Measurements from ENCODE around the gene SND1.

The SND1 gene

GRCh38 chr7:128008744-128009143 is 356.8 kb downstream of the SND1 start:
- Histone ChIP-seq H3K9me3 (ENCODE audit: control insufficient read depth, insufficient read depth, low read depth, low read length) (no peaks in the 10 kb centered on the region), H3K4me3 (ENCODE audit: low read depth, low read length) (no peak overlapping the region), H3K36me3 (ENCODE audit: control insufficient read depth in 2 of 2, insufficient read depth in 1 of 2, low read length in 2 of 2) (peaks cover 0 to 5% of the 10 kb centered on the region in 2 experiments; a peak in 1 of 3 replicates), H3K27ac (ENCODE audit: extremely low read depth, low read depth, low read length) (no peak overlapping the region), H3K4me1 (ENCODE audit: control insufficient read depth, insufficient read depth, low read length) (no peaks in the 10 kb centered on the region; the same call in 1 of the 2 replicates)
- CTCF ChIA-PET = interaction anchor here (0.6 to 1.2 kb wide), 3 partner anchors 11 to 70 kb away, joined by 3 to 5 read pairs (median 3); no protein-coding TSS in a partner anchor
- POLR2A ChIA-PET = no interaction called here
- TF ChIP-seq ZNF292 (tag by site-specific recombination; IDR thresholded peaks at IDR 0.05; ENCODE audit: borderline replicate concordance, low read depth) = no peak
- no peak for TF ChIP-seq ZNF785 (tag by site-specific recombination; IDR thresholded peaks at IDR 0.05)
- no peak for TF ChIP-seq ZBTB1 (tag by site-specific recombination; IDR thresholded peaks at IDR 0.05)
- TF ChIP-seq ZNF10 (tag by site-specific recombination; IDR thresholded peaks at IDR 0.05) = no peak
- TF ChIP-seq ZNF121 (tag by site-specific recombination; IDR thresholded peaks at IDR 0.05) = no peak
- no peak for TF ChIP-seq INSM2 (tag by site-specific recombination; IDR thresholded peaks at IDR 0.05)

GRCh38 chr7:128010391-128011127 is 358.6 kb downstream of the SND1 start:
- no peak overlapping the region for H3K27ac ChIP-seq (ENCODE audit: extremely low read depth, low read depth, low read length)
- H3K4me3 ChIP-seq (ENCODE audit: low read depth, low read length) = no peak overlapping the region
- ChIA-PET POLR2A (no interaction called here), CTCF (interaction anchor here (0.6 to 0.7 kb wide), 2 partner anchors 53 to 451 kb away, joined by 3 read pairs; no protein-coding TSS in a partner anchor)
- H3K9me3 ChIP-seq (ENCODE audit: control insufficient read depth, insufficient read depth, low read depth, low read length) = no peaks in the 10 kb centered on the region
- no peaks in the 10 kb centered on the region; the same call in 1 of the 2 replicates for H3K4me1 ChIP-seq (ENCODE audit: control insufficient read depth, insufficient read depth, low read length)
- TF ChIP-seq CTCF (tag by site-specific recombination; IDR thresholded peaks at IDR 0.05) (peak; percentile 61), ZNF692 (tag by site-specific recombination; IDR thresholded peaks at IDR 0.05) (no peak)
- peaks cover 0 to 5% of the 10 kb centered on the region in 2 experiments; a peak in 1 of 3 replicates for H3K36me3 ChIP-seq (ENCODE audit: control insufficient read depth in 2 of 2, insufficient read depth in 1 of 2, low read length in 2 of 2)

- Histone ChIP-seq H3K4me3 (ENCODE audit: low read depth, low read length) (no peak overlapping the region), H3K9me3 (ENCODE audit: control insufficient read depth, insufficient read depth, low read depth, low read length) (no peaks in the 10 kb centered on the region), H3K27ac (ENCODE audit: extremely low read depth, low read depth, low read length) (no peak overlapping the region), H3K4me1 (ENCODE audit: control insufficient read depth, insufficient read depth, low read length) (no peaks in the 10 kb centered on the region; the same call in 1 of the 2 replicates), H3K36me3 (ENCODE audit: control insufficient read depth in 2 of 2, insufficient read depth in 1 of 2, low read length in 2 of 2) (peaks cover 0 to 5% of the 10 kb centered on the region in 2 experiments; a peak in 1 of 3 replicates)
- ChIA-PET POLR2A (no interaction called here), CTCF (interaction anchor here (0.6 to 0.7 kb wide), 2 partner anchors 54 to 450 kb away, joined by 3 read pairs; no protein-coding TSS in a partner anchor)
- TF ChIP-seq ZIC2 (tag by site-specific recombination; IDR thresholded peaks at IDR 0.05) = peak; percentile 32; the same call in 1 of the 2 replicates
- TF ChIP-seq KLF7 (tag by site-specific recombination; IDR thresholded peaks at IDR 0.05; ENCODE audit: borderline replicate concordance) = no peak
- TF ChIP-seq ZBTB17 (tag by site-specific recombination; IDR thresholded peaks at IDR 0.05) = peak; percentile 28; the same call in 1 of the 2 replicates
These were observed 359.2 kb downstream of the SND1 start for GRCh38 chr7:128011131-128011661.
